Kasumi-1 (cell line): ENCODE data around the gene GPER1.

Source experiments
- DNase-seq, 2 experiments: peaks; one replicate each; lab custom pipeline; 2025; lab: John Stamatoyannopoulos, UW

Gene GPER1

GRCh38 chr7:1090686-1091643, 3.1 kb downstream of the GPER1 start:
- no peak for DNase-seq

- DNase-seq: no peak
Observed at GRCh38 chr7:1091644-1092027, 3.7 kb downstream of the GPER1 start.

GRCh38 chr7:1092161-1092632, 4.3 kb downstream of the GPER1 start:
- DNase-seq: no peak

GRCh38 chr7:1092806-1093501, 5.0 kb downstream of the GPER1 start:
- no peak for DNase-seq

- DNase-seq: no peak
Observed at GRCh38 chr7:1093502-1093843, 5.6 kb downstream of the GPER1 start.

GRCh38 chr7:1093916-1094508, 6.1 kb downstream of the GPER1 start:
- no peak for DNase-seq

GRCh38 chr7:1094870-1095269, 7.0 kb downstream of the GPER1 start:
- no peak for DNase-seq

- no peak for DNase-seq
Observed at GRCh38 chr7:1095621-1096155, 7.8 kb downstream of the GPER1 start.

GRCh38 chr7:1096156-1097119, 8.5 kb downstream of the GPER1 start:
- no peak for DNase-seq

- no peak for DNase-seq
Observed at GRCh38 chr7:1097120-1097504, 9.2 kb downstream of the GPER1 start.

GRCh38 chr7:1098243-1099153, 10.6 kb downstream of the GPER1 start:
- no peak for DNase-seq

GRCh38 chr7:1099154-1099542, 11.2 kb downstream of the GPER1 start:
- DNase-seq: no peak

GRCh38 chr7:1099637-1100036, 11.7 kb downstream of the GPER1 start:
- no peak for DNase-seq

GRCh38 chr7:1100386-1100785, 12.5 kb downstream of the GPER1 start:
- no peak for DNase-seq

- no peak for DNase-seq
Observed at GRCh38 chr7:1100834-1101562, 13.1 kb downstream of the GPER1 start.

- DNase-seq: no peak
Observed at GRCh38 chr7:1101563-1102431, 13.9 kb downstream of the GPER1 start.

GRCh38 chr7:1103009-1103788, 15.3 kb downstream of the GPER1 start:
- DNase-seq: no peak
